Upper lobe of left lung (tissue), 4 donors: ENCODE results near the gene SPDYE6.
A peak's percentile ranks its signal among the peaks of the same experiment; 100 is the strongest.

Source experiments
- CTCF ChIP-seq, 6 experiments: fragments of 450-650 bp in 4 of 6; fragments of 200-600 bp in 2 of 6; sonication (generic) in 2 of 6; IDR thresholded peaks; one replicate each; pipeline ENCODE4 v1.5.1; 2016 to 2019; ENCODE audit warnings: antibody characterized with exemption in 6 of 6
- EP300 ChIP-seq, 4 donors: sonication (generic); formaldehyde crosslinking; IDR thresholded peaks; one replicate each; pipeline ENCODE4 v1.5.1; 2017; ENCODE audit warnings: antibody characterized with exemption in 4 of 4, control low read depth in 2 of 4

DNA sequence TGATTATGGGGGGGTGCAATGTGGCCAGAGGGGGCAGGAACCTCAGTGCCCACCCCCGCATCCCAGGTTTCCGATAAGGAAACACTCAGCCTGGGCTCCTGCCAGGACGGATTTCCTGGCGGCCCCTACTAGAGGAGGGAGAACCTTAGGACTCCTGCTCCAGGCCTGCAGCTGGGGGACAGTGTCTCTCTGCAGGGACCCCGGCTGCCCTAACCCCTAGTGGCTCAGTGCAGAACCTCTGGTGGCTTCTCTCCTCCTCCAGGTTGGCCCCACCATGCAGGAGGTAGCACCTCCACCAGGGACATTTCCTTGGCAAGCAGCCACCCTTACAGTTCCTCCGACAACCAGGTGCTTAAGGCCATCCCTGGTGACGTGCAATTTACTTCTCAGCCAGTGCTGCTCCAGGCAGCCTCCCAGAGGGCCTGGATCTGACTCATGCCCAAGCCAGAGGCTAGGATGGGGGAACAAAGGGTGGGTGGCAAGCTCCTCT, 37.7 kb downstream of the SPDYE6 start:
- TF ChIP-seq CTCF (IDR thresholded peaks at IDR 0.05): peak in 1 of 6 experiments; percentile 27
- TF ChIP-seq EP300 (IDR thresholded peaks at IDR 0.05): no peak
